NCI-H446 (cell line): Measurements from ENCODE around the gene PLEKHA5.
A peak's percentile ranks its signal among the peaks of the same experiment; 100 is the strongest.
"Not testable (repeated sequence)": the region's sequence is repeated elsewhere in the genome, so short reads cannot be mapped to it uniquely, and the experiment has no call there.

Experiments
- DNase-seq, 2 experiments: peaks; one replicate each; lab custom pipeline; 2025; lab: John Stamatoyannopoulos, UW

The PLEKHA5 gene

GRCh38 chr12:19338405-19338804, 208.9 kb downstream of the PLEKHA5 start:
- no peak for DNase-seq

- DNase-seq = not testable (repeated sequence)
Measured at GRCh38 chr12:19350850-19351249, 221.3 kb downstream of the PLEKHA5 start.

DNA sequence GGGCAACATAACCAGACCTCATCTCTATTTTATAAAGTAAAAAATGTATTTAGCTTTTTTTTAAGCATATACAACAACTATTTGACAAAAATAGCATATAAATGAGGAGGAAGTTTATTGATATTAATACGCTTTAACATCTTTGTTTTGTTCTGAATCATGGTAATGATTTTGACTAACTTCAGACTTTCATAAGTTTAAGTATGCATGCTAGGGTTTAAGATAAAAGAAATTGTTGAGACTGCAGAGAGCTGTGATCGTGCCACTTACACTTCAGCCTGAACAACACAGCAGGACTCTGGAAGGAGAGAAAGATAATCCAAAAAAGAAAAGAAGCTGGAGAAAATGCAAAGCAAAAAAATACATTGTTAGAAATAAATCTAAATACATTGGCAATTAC, 221.8 kb downstream of the PLEKHA5 start:
- no peak for DNase-seq

DNA sequence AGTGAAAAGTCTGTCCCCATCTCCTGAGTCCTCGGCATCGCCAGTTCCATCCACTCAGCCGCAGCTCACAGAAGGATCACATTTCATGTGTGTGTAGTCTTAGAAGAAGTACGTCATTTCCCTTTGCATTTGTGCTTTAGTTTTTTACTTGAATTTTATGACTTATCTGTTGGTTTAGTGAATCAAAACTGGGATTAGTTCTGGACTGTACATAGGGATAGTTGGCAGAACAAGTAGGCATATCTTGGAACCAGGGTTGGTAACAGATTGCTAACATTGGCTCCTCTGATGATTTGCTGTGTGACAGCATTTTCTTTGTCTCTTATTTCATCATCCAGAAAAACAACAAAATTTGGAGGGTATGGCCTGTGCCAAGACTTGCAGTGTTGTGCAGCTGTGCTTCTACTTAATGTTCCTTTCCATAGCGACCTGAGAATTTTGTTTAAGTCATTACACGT, 240.2 kb downstream of the PLEKHA5 start:
- DNase-seq = peak; percentile 75 to 92

GRCh38 chr12:19373586-19373985, 244.1 kb downstream of the PLEKHA5 start:
- DNase-seq = no peak

GRCh38 chr12:19375888-19376287, 246.4 kb downstream of the PLEKHA5 start:
- DNase-seq = no peak

DNA sequence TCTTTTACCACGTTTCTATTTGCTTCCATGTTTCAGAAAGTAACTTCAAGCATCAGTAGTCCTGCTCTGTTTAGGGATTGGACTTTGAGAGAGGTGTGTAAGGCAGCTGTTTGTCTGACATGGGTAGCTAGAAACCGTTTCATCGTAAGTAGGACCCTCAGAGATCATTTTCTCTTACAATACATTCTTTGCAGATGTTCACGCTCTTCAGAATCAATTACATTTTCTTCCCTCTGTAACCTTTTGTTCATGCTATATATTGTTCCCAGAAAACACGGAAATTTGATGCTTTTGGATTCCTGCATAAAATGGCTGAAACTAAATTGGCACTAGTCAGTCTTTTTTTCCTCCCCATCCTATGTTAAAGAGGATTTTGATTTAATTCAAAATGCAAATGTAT, 247.2 kb downstream of the PLEKHA5 start:
- no peak for DNase-seq

- peak in 1 of 2 experiments; percentile 12 for DNase-seq
Measured at GRCh38 chr12:19382111-19382526, 252.6 kb downstream of the PLEKHA5 start.

DNA sequence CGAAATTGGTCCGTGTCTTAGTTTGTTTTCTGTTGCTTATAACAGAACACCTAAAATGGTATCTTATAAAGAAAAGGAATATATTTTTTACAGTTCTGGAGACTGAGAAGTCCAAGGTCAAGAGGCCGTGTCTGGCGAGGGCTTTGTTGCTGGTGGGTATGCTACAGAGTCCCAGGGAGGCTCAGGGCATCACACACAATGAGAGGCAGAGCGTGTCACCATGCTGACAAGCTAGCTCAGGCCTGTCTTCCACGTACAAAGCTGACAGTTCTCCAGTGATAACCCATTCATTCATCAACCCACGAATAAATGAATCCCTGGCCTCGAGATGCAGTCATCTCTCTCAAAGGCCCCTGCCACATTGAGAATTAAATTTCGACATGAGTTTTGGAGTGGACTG, 253.0 kb downstream of the PLEKHA5 start:
- DNase-seq = no peak

GRCh38 chr12:19387161-19387560, 257.6 kb downstream of the PLEKHA5 start:
- no peak for DNase-seq

- DNase-seq = no peak
Measured at GRCh38 chr12:19388131-19388549, 258.6 kb downstream of the PLEKHA5 start.

- peak in 1 of 2 experiments; percentile 12 for DNase-seq
Measured at GRCh38 chr12:19390051-19390598, 260.6 kb downstream of the PLEKHA5 start.

DNA sequence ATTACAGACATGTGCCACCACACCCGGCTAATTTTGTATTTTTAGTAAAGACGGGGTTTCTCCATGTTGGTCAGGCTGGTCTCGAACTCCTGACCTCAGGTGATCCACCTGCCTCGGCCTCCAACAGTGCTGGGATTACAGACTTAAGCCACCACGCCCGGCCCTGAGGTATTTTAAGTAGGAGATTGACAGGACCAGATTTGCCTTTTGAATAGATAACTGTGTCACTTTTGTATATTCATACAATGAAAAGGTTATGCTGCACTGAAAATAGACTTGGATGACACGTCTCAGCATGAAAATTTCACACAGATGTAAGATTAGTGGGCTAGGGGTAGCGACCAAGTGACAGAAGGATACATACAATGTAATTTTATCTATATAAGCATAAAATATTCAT, 263.1 kb downstream of the PLEKHA5 start:
- not testable (repeated sequence) for DNase-seq

GRCh38 chr12:19394385-19394784, 264.9 kb downstream of the PLEKHA5 start:
- DNase-seq = no peak

GRCh38 chr12:19397534-19397933, 268.0 kb downstream of the PLEKHA5 start:
- DNase-seq = no peak

GRCh38 chr12:19398376-19399363, 269.1 kb downstream of the PLEKHA5 start:
- no peak for DNase-seq

DNA sequence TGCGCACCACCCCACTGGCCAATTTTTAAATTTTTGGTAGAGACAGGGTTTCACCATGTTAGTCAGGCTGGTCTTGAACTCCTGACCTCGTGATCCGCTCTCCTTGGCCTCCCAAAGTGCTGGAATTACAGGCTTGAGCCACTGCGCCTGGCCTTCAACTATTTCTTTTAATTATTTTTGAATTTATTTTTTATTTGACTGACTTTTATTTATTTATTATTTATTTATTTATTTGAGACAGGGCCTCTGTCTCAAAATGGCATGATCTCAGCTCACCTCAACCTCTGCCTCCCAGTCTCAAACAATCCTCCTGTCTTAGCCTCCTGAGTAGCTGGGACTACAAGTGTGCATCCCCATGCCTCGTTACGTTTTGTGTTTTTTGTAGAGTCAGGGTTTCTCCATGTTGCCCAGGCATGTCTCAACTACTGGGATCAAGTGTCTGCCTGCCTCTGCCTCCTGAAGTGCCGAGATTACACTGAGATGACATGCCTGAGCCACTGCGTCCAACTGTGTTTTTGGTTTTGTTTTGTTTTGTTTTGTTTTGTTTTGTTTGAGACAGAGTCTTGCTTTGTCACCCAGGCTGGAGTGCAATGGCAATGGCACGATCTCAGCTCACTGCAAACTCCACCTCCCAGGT, 271.2 kb downstream of the PLEKHA5 start:
- not testable (repeated sequence) for DNase-seq

DNA sequence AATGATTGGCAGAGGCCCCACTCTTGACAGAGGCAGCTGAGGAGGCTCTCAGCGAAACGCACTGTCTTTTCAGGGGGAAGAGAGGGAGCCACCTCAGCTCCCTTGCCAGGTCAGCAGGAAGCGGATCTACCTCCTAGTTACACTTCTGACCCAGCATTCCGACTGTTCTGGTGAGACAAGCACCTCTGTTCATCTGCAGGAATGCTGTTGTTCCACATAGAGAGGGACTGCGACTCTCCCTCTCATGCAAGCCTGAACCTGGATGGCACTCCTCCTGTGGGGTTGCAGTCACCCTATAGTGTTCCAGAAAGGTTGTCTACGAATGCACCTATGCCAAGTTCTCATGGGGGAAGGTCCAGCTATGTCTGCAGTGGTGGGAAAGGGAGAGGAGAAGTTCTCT, 272.7 kb downstream of the PLEKHA5 start:
- DNase-seq = no peak

- DNase-seq = peak in 1 of 2 experiments; percentile 75
Measured at GRCh38 chr12:19402743-19403431, 273.4 kb downstream of the PLEKHA5 start.

GRCh38 chr12:19404242-19404880, 274.8 kb downstream of the PLEKHA5 start:
- DNase-seq = no peak

GRCh38 chr12:19409376-19409775, 279.8 kb downstream of the PLEKHA5 start:
- DNase-seq = no peak
